GM18861 (cell line): ENCODE measurements around the gene NEUROD2.
"Not testable (repeated sequence)": the region's sequence is repeated elsewhere in the genome, so short reads cannot be mapped to it uniquely, and the experiment has no call there.

Source experiments
- ATAC-seq: cut with Tn5 transposase; IDR thresholded peaks from one replicate; pipeline ENCODE4 v1.9.1; 2021; ENCODE audit not compliant: unreplicated experiment

NEUROD2 gene

GRCh38 chr17:39603304-39604016, 4.3 kb downstream of the NEUROD2 start:
- no peak for ATAC-seq

GRCh38 chr17:39602533-39603303, 5.0 kb downstream of the NEUROD2 start:
- no peak for ATAC-seq

GRCh38 chr17:39601758-39602532, 5.8 kb downstream of the NEUROD2 start:
- ATAC-seq = no peak

GRCh38 chr17:39600997-39601597, 6.6 kb downstream of the NEUROD2 start:
- no peak for ATAC-seq

- ATAC-seq = no peak
Observed at GRCh38 chr17:39600288-39600996, 7.3 kb downstream of the NEUROD2 start.

GRCh38 chr17:39599665-39600231, 8.0 kb downstream of the NEUROD2 start:
- no peak for ATAC-seq

GRCh38 chr17:39599004-39599664, 8.6 kb downstream of the NEUROD2 start:
- no peak for ATAC-seq

GRCh38 chr17:39598630-39599003, 9.1 kb downstream of the NEUROD2 start:
- ATAC-seq = no peak

GRCh38 chr17:39598047-39598481, 9.7 kb downstream of the NEUROD2 start:
- ATAC-seq = no peak

- ATAC-seq = no peak
Observed at GRCh38 chr17:39597372-39598046, 10.2 kb downstream of the NEUROD2 start.

- no peak for ATAC-seq
Observed at GRCh38 chr17:39596543-39597267, 11.0 kb downstream of the NEUROD2 start.

- no peak for ATAC-seq
Observed at GRCh38 chr17:39595928-39596510, 11.7 kb downstream of the NEUROD2 start.

GRCh38 chr17:39595294-39595693, 12.4 kb downstream of the NEUROD2 start:
- no peak for ATAC-seq

GRCh38 chr17:39593371-39593770, 14.3 kb downstream of the NEUROD2 start:
- no peak for ATAC-seq

- no peak for ATAC-seq
Observed at GRCh38 chr17:39591958-39592954, 15.5 kb downstream of the NEUROD2 start.

- ATAC-seq = not testable (repeated sequence)
Observed at GRCh38 chr17:39590180-39590579, 17.5 kb downstream of the NEUROD2 start.

- no peak for ATAC-seq
Observed at GRCh38 chr17:39582658-39583057, 25.1 kb downstream of the NEUROD2 start.
